Measurements from ENCODE around the gene UNC13D.

Gene UNC13D

DNA sequence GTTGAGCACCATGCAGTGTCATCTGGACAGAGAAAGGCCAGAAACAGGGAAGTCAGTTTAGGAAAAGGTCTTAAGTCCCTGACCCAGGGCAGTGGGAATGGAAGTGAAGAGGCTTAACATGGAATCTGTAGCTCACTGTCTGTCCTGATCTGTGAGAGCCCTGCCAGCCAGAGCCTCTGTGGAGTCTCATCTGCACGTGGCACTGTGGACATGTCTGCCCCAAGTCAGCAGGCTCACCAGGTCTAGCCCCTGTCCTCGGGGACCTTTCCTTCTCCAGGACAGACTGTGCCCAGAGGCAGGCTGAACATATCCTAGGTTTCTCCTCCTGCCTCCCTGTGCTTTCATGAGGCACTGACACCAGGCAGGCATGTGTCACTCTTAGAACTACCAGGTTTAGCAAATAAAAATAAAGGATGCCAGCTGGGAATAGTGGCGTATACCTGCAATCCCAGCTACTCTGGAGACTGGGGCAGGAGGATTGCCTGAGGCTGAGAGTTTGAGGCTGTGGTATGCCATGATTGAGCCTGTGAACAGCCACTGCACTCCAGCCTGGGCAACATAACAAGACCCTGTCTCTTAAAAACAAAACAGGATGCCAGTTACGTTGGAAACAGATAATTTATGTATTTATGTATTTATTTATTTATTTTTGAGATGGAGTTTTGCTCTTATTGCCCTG, 37.2 kb downstream of the UNC13D start:
- H3K4me1 ChIP-seq (ENCODE audit: control insufficient read depth, insufficient read depth, low read length) = no peaks in the 10 kb centered on the region
- peaks cover 4% of the 10 kb centered on the region for H3K36me3 ChIP-seq (ENCODE audit: control insufficient read depth, insufficient read depth, low read length)
- no peak overlapping the region for H3K9ac ChIP-seq (ENCODE audit: low read length)
- H3K27me3 ChIP-seq (ENCODE audit: control insufficient read depth, insufficient read depth, low read length) = no peaks in the 10 kb centered on the region
- no peak overlapping the region for H3K27ac ChIP-seq (ENCODE audit: low read depth, low read length)
- no peak overlapping the region for H3K4me3 ChIP-seq (ENCODE audit: low read length)

- H3K4me3 ChIP-seq (ENCODE audit: low read length) = no peak overlapping the region
- no peak overlapping the region for H3K9ac ChIP-seq (ENCODE audit: low read length)
- H3K27ac ChIP-seq (ENCODE audit: low read depth, low read length) = no peak overlapping the region
- H3K4me1 ChIP-seq (ENCODE audit: control insufficient read depth, insufficient read depth, low read length) = no peaks in the 10 kb centered on the region
- H3K36me3 ChIP-seq (ENCODE audit: control insufficient read depth, insufficient read depth, low read length) = peaks cover 3% of the 10 kb centered on the region
- H3K27me3 ChIP-seq (ENCODE audit: control insufficient read depth, insufficient read depth, low read length) = no peaks in the 10 kb centered on the region
These were observed 40.3 kb downstream of the UNC13D start for GRCh38 chr17:75803883-75804282.

DNA sequence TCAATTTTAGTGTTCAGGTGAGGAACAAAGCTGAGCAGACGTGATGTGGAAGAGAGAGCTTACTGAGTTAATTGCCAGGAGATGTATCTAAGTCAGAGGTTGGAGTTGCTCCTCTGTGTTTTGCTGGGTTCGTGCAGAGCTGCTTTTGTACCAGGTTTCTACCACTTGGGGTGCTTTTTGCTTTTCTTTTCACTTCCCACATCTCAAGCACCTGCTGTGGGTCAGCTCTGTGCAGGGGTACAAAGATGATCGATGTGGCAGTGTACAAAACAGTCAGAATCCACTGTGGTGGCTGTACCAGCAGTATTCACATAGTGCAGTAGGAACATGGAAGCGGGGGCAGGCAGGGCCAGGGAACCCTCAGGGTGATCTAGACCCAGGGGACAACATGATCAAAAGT, 44.8 kb downstream of the UNC13D start:
- no peaks in the 10 kb centered on the region for H3K27me3 ChIP-seq (ENCODE audit: control insufficient read depth, insufficient read depth, low read length)
- H3K4me3 ChIP-seq (ENCODE audit: low read length) = no peak overlapping the region
- H3K27ac ChIP-seq (ENCODE audit: low read depth, low read length) = no peak overlapping the region
- H3K9ac ChIP-seq (ENCODE audit: low read length) = no peak overlapping the region
- H3K4me1 ChIP-seq (ENCODE audit: control insufficient read depth, insufficient read depth, low read length) = no peaks in the 10 kb centered on the region
- H3K36me3 ChIP-seq (ENCODE audit: control insufficient read depth, insufficient read depth, low read length) = peaks cover 3% of the 10 kb centered on the region

DNA sequence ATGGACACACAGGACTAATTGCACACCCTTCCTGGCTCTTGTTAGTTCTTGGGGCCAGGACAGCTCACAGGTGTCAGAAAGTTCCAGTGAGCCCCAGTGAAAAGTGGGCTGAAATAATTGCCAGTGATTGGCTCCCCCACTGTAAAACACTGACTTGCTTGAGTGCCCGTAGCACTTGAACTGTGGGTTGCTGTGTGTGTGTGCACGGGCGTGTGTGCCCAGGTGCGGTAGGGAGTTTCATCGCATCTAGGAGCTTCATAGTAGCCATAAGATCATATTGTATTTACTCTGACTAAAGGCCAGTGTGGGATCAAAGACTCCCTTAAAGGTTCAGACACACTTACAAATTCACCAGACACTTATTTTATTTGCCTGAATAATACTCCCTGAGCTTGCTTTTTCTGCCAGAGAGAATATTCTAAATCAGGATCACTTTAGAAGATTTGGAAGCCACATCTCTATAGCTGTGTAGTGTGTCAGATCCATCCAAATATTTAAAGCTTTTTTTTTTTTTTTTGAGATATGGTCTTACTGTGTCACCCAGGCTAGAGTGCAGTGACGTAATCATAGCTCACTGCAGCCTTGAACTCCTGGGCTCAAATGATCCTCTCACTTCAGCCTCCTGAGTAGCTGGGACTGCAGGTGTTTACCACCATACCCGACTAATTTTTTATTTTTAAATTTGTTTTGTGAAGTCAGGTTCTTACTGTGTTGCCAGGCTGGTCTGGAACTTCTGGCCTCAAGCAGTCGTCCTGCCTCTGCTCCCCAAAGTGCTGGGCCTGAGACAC, 48.2 kb downstream of the UNC13D start:
- H3K27me3 ChIP-seq (ENCODE audit: control insufficient read depth, insufficient read depth, low read length) = no peaks in the 10 kb centered on the region
- H3K9ac ChIP-seq (ENCODE audit: low read length) = no peak overlapping the region
- no peak overlapping the region for H3K27ac ChIP-seq (ENCODE audit: low read depth, low read length)
- peaks cover 2% of the 10 kb centered on the region for H3K4me1 ChIP-seq (ENCODE audit: control insufficient read depth, insufficient read depth, low read length)
- no peak overlapping the region for H3K4me3 ChIP-seq (ENCODE audit: low read length)
- peaks cover 3% of the 10 kb centered on the region for H3K36me3 ChIP-seq (ENCODE audit: control insufficient read depth, insufficient read depth, low read length)

DNA sequence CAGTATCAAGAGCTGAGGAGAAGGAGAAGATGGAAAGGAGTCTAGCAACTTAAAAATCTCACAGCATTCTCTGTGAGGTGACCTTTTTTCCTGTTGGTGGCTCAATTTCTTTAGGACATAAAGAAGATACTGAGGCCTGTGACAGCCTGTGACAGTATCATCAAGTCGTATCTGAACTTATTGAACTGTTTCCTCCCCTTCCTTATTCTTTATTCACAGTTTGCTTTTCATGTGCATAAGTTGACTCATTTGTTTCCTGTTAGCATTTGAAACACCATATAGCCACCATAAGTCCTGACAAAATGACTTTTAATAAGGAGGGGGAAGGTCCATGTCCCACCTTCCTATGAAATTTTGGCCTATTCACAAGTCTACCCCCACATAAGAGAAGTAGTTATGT, 50.7 kb downstream of the UNC13D start:
- peaks cover 2% of the 10 kb centered on the region for H3K4me1 ChIP-seq (ENCODE audit: control insufficient read depth, insufficient read depth, low read length)
- no peaks in the 10 kb centered on the region for H3K36me3 ChIP-seq (ENCODE audit: control insufficient read depth, insufficient read depth, low read length)
- H3K27ac ChIP-seq (ENCODE audit: low read depth, low read length) = no peak overlapping the region
- no peak overlapping the region for H3K9ac ChIP-seq (ENCODE audit: low read length)
- H3K4me3 ChIP-seq (ENCODE audit: low read length) = no peak overlapping the region
- H3K27me3 ChIP-seq (ENCODE audit: control insufficient read depth, insufficient read depth, low read length) = no peaks in the 10 kb centered on the region

- peaks cover 4% of the 10 kb centered on the region for H3K4me1 ChIP-seq (ENCODE audit: control insufficient read depth, insufficient read depth, low read length)
- H3K9ac ChIP-seq (ENCODE audit: low read length) = no peak overlapping the region
- H3K27me3 ChIP-seq (ENCODE audit: control insufficient read depth, insufficient read depth, low read length) = no peaks in the 10 kb centered on the region
- H3K4me3 ChIP-seq (ENCODE audit: low read length) = no peak overlapping the region
- no peaks in the 10 kb centered on the region for H3K36me3 ChIP-seq (ENCODE audit: control insufficient read depth, insufficient read depth, low read length)
- H3K27ac ChIP-seq (ENCODE audit: low read depth, low read length) = no peak overlapping the region
These were observed 53.0 kb downstream of the UNC13D start for GRCh38 chr17:75791254-75791653.

DNA sequence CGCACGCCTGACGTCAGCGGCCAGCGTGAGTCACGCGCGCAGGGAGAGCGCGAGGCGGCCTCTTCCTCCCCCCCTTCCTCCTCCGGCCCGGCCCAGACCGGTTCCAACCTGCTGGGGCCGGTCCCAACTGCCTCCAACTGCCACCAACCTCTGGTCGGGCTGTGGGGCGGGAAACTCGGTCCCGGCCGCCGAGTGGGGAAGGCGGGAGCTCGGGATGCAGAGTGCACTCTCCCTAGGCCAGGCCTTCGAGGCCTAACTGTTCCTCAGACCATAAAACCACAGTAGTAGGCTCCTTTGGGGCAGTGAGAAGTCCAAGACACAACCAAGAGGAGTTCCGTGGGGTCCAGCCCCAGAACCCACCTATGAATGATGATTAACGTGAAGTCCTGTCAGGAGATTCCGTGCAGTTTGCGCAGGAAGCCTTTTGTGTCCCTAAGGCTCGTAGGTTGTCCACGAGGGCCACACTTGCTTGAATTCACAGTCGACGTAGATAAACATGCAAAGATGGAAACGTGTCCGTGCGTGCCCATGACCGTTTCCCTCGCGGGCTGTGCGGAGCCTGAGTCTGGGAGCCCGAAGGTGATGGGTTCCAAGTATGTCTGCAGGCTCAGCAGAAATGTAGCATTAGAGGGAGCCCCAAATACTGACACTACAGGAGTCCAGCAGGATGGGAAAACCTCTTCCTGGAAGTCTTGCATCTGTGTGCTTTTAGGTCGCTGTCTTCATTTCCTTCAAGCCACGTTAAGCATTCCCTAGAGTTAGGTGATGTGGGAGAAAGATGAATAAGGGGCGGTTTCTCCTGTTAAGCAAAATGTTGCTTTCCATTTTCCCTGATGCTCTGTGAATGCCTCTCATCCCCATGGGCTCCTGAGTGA, 59.0 kb downstream of the UNC13D start:
- Histone ChIP-seq H3K27me3 (ENCODE audit: control insufficient read depth, insufficient read depth, low read length) (no peaks in the 10 kb centered on the region), H3K36me3 (ENCODE audit: control insufficient read depth, insufficient read depth, low read length) (no peaks in the 10 kb centered on the region), H3K4me1 (ENCODE audit: control insufficient read depth, insufficient read depth, low read length) (peaks cover 24% of the 10 kb centered on the region), H3K4me3 (ENCODE audit: low read length) (peak overlapping the region; percentile 73), H3K9ac (ENCODE audit: low read length) (peak overlapping the region; percentile 98), H3K27ac (ENCODE audit: low read depth, low read length) (peak overlapping the region; percentile 98)

DNA sequence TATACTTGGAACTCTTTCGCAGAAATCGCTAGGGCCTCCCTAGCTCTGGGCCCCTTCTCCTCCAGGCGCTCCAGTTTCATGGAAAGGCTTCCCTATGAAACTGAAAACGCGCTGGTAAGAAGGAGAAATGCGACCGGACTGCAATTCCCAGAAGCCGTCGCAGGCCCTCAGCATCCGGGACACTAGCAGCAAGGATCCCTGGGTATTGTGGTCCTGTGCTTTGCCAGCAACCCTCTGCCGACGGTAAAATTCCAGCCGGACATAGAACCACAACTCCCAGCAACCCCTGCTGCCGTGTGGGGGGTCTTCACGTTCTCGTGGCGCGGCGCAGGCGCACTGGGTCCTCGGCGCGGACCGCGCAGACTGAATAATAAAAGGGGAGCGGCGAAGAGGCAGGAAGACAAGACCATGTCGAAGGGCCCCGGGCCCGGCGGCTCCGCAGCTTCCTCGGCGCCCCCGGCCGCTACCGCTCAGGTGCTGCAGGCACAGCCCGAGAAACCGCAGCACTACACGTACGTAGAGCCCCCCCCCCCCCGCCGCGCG, 59.7 kb downstream of the UNC13D start, which contains the start of gene UNK:
UNK (plus strand) TSS at position 334 of the 543 bp plus-strand sequence; CDS start at position 409, 75 bp downstream.
- H3K27me3 ChIP-seq (ENCODE audit: control insufficient read depth, insufficient read depth, low read length) = no peaks in the 10 kb centered on the region
- H3K36me3 ChIP-seq (ENCODE audit: control insufficient read depth, insufficient read depth, low read length) = no peaks in the 10 kb centered on the region
- H3K4me1 ChIP-seq (ENCODE audit: control insufficient read depth, insufficient read depth, low read length) = peaks cover 24% of the 10 kb centered on the region
- peak within 1 kb of the TSS; percentile 98 for H3K9ac ChIP-seq (ENCODE audit: low read length)
- peak within 1 kb of the TSS; percentile 73 for H3K4me3 ChIP-seq (ENCODE audit: low read length)
- H3K27ac ChIP-seq (ENCODE audit: low read depth, low read length) = peak within 1 kb of the TSS; percentile 98

DNA sequence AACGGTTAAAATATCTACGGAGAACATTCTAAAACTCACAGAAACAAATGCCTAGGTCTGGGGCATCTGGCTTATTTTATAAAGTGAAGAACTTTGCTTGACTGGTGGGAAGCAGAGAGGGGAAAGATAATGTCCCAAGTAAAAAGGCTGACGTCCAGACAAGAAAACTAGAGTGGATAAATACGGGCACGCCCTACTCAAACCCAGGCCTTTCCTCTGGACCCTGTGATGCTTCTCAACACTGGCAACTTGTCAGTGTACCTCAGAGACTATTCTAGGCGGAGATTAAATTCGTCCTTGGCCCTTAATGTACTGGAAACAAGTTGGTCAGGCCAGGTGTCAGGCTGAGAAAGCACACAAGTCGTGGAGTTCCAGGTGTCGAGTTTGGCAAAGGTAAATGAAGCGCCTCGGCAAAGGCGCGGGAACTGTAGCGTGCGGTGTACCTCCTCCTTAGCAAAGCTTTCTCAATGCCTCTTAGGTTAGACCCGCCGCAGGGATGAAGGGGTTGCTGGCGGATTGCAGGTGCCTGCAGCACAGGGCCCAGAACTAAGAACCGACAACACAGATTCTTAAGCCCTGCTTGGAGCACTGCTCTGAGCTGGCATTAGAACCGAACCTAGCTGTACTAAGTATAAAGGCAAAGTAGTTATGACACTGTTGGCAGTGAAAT, 60.3 kb downstream of the UNC13D start:
- Histone ChIP-seq H3K4me3 (ENCODE audit: low read length) (peak overlapping the region; percentile 56), H3K27me3 (ENCODE audit: control insufficient read depth, insufficient read depth, low read length) (no peaks in the 10 kb centered on the region), H3K36me3 (ENCODE audit: control insufficient read depth, insufficient read depth, low read length) (no peaks in the 10 kb centered on the region), H3K27ac (ENCODE audit: low read depth, low read length) (peak overlapping the region; percentile 98), H3K4me1 (ENCODE audit: control insufficient read depth, insufficient read depth, low read length) (peaks cover 24% of the 10 kb centered on the region), H3K9ac (ENCODE audit: low read length) (peak overlapping the region; percentile 65)

DNA sequence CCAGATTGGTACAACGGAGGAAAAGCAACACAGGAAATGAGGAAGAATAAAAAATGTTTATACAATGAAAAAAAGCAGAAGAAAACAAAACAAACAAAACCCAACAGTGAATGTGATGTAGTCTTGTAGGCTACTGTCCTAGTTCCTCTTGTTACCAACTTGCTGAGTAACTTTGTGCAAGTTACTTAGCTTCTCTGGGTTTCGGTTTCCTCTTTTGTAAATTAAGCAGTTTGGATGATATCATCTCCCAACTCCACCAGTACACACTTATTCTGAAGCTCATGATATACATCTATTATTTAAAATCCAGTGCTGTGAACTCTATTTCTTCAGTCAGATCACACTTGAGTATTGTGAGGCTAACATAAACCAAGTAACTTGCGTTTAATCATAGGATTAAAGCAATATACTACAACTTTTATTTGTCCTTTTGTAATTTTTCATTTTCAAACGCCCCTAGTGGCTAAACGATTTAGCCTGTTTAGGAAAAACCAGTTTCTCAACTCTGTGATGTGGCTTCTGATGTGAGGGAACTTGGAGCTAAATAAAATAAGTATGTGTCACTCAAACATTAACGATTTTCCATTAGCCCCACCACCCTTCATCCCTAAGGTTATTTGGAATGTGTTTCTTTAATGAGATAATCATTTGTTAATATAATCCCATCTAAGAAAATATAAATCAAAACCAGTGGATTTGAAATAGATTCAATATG, 61.0 kb downstream of the UNC13D start:
- H3K4me3 ChIP-seq (ENCODE audit: low read length) = peak overlapping the region; percentile 17
- H3K4me1 ChIP-seq (ENCODE audit: control insufficient read depth, insufficient read depth, low read length) = peaks cover 24% of the 10 kb centered on the region
- no peak overlapping the region for H3K9ac ChIP-seq (ENCODE audit: low read length)
- H3K36me3 ChIP-seq (ENCODE audit: control insufficient read depth, insufficient read depth, low read length) = peaks cover 7% of the 10 kb centered on the region
- H3K27me3 ChIP-seq (ENCODE audit: control insufficient read depth, insufficient read depth, low read length) = no peaks in the 10 kb centered on the region
- peak overlapping the region; percentile 98 for H3K27ac ChIP-seq (ENCODE audit: low read depth, low read length)
